HL-60/S4 treated with phorbol 12-myristate 13-acetate at 8.2 ng/mL for 4 days and 3 days (cell line): ENCODE results near the gene CDK18.

Experiments used
- in situ Hi-C: fragments of 300-500 bp; cut with MboI; formaldehyde crosslinking; loops from 2 replicates; pipeline ENCODE4 v1.15.0; 2022; ENCODE audit warnings: low sequenced_read_pairs

The CDK18 gene

DNA sequence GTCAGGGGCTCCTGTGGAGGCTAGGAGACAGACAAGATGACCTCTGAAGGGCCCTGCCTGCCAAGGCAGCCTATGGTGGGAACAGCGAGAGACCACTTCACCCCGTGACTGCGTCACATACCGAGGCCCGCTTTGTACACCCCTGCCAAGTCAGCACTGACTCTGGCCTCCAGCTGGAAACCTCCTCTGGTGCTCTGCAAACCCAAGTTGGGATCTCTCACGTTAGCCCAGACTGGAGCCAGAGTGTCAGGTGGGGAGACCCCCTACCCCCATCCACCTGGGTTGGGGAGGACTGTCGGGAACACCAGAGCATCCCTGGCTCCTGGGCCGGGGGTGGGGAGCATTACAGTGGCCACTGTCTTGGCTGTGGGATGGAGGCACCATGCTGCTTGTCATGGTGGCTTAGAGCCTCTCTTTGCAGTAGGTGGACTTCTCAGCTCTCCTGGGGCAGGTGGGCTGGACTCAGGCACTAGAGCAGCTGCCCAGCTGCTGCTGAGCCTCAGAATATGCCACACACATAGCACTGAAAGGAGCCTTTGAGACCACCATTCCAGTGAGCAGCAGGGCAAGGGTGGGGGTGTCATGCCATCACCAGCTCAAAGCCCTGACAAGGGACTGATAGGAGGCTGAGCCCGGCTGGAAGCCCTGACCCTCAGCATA, 77.0 kb downstream of the CDK18 start:
- in situ Hi-C loops = no loop called here

DNA sequence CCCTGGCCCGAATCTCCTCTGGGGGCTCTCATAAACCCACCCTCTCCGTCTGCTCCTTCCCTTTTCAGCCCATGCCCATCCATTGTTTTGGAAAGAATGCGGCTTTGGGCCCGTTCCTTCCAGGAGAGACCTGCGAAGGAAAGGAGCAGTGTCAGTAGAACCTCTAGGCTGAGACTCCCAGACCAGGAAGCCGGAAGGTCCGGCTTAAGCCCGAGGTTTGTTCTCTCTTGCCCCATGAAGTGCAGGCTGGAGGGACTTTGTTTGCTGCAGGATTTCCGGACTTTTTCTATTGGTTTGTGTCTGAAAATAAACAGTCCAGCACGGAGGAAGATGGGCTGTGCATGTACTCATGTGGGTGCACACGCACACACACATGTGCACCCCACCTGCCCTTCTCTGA, 77.6 kb downstream of the CDK18 start:
- in situ Hi-C loops = no loop called here
